ENCODE results near the gene WBP2NL. TPM values are rescaled to one million over a fixed set of nuclear protein-coding genes. Genes with fewer than 3 reads are reported as not detected.

WBP2NL gene
- total RNA-seq, 2 experiments from 2014 or later, result 1.1 to 1.9 TPM

- TF ChIP-seq, protein P1, sequence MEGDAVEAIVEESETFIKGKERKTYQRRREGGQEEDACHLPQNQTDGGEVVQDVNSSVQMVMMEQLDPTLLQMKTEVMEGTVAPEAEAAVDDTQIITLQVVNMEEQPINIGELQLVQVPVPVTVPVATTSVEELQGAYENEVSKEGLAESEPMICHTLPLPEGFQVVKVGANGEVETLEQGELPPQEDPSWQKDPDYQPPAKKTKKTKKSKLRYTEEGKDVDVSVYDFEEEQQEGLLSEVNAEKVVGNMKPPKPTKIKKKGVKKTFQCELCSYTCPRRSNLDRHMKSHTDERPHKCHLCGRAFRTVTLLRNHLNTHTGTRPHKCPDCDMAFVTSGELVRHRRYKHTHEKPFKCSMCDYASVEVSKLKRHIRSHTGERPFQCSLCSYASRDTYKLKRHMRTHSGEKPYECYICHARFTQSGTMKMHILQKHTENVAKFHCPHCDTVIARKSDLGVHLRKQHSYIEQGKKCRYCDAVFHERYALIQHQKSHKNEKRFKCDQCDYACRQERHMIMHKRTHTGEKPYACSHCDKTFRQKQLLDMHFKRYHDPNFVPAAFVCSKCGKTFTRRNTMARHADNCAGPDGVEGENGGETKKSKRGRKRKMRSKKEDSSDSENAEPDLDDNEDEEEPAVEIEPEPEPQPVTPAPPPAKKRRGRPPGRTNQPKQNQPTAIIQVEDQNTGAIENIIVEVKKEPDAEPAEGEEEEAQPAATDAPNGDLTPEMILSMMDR (conservative IDR thresholded peaks at IDR 0.05; ENCODE audit: low read length), result no peak
- TF ChIP-seq EZH2phosphoT487 (IDR thresholded peaks at IDR 0.05; ENCODE audit: borderline replicate concordance, low read depth, low read length), result no peak
- Histone ChIP-seq H3K9me3 (ENCODE audit: low read length) (no peaks in the 10 kb centered on the region), H2AFZ (ENCODE audit: low read length) (no peak overlapping the region), H3K4me2 (ENCODE audit: low read length) (no peak overlapping the region), H3K79me2 (ENCODE audit: insufficient read depth, low read depth, low read length) (no peaks in the 10 kb centered on the region), H4K20me1 (ENCODE audit: insufficient read depth, low read length) (no peaks in the 10 kb centered on the region), H3K4me1 (ENCODE audit: insufficient read depth, low read length, poor library complexity, severe bottlenecking) (no peaks in the 10 kb centered on the region), H3K9me2 (ENCODE audit: insufficient read depth, low read length) (no peaks in the 10 kb centered on the region; the same call in 1 of the 2 replicates), H3K36me3 (ENCODE audit: insufficient read depth, low read length) (no peaks in the 10 kb centered on the region), H3K27ac (ENCODE audit: low read depth, low read length, poor library complexity, severe bottlenecking) (no peak overlapping the region), H3K4me3 (ENCODE audit: low read depth, low read length, poor library complexity, severe bottlenecking) (no peak overlapping the region)
- intact Hi-C loops (cut with micrococcal nuclease; ENCODE audit: unreplicated experiment), result no loop called here
- POLR2A ChIA-PET, result no interaction called here
- CTCF ChIA-PET (ENCODE audit: unreplicated experiment), result no interaction called here
- DNase-seq (ENCODE audit: low spot score), result no peak
- BruUV-seq (replicated peaks), result no TSS peak
Measured at GRCh38 chr22:42035256-42035655, 36.7 kb downstream of the WBP2NL start.

DNA sequence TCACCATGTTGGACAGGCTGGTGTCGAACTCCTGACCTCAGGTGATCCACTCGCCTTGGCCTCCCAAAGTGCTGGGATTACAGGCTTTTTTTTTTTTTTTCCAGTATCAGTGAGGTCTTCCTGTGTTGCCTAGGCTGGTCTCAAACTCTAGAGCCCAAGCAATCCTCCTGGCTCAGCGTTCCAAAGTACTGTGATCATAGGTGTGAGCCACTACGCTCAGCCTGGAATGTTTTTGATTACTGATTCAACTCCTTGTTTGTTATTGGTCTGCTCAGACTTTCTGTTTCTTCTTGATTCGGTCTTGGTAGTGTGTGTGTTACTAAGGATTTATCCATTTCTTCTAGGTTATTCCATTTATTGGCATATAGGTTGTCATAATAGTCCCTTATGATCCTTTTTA is 40.7 kb downstream of the WBP2NL start:
- Histone ChIP-seq H3K4me3 (ENCODE audit: low read depth, low read length, poor library complexity, severe bottlenecking) (no peak overlapping the region), H3K36me3 (ENCODE audit: insufficient read depth, low read length) (no peaks in the 10 kb centered on the region), H3K9me3 (ENCODE audit: low read length) (peaks cover 18% of the 10 kb centered on the region), H3K9me2 (ENCODE audit: insufficient read depth, low read length) (no peaks in the 10 kb centered on the region), H3K79me2 (ENCODE audit: insufficient read depth, low read depth, low read length) (no peaks in the 10 kb centered on the region), H2AFZ (ENCODE audit: low read length) (no peak overlapping the region), H3K4me2 (ENCODE audit: low read length) (no peak overlapping the region), H3K4me1 (ENCODE audit: insufficient read depth, low read length, poor library complexity, severe bottlenecking) (no peaks in the 10 kb centered on the region), H3K27ac (ENCODE audit: low read depth, low read length, poor library complexity, severe bottlenecking) (no peak overlapping the region), H4K20me1 (ENCODE audit: insufficient read depth, low read length) (no peaks in the 10 kb centered on the region)
- BruUV-seq (replicated peaks), result no TSS peak
- no peak for TF ChIP-seq EZH2phosphoT487 (IDR thresholded peaks at IDR 0.05; ENCODE audit: borderline replicate concordance, low read depth, low read length)
- TF ChIP-seq, protein P1 (conservative IDR thresholded peaks at IDR 0.05; ENCODE audit: low read length), result no peak
- CTCF ChIA-PET (ENCODE audit: unreplicated experiment), result no interaction called here
- intact Hi-C loops (cut with micrococcal nuclease; ENCODE audit: unreplicated experiment), result no loop called here
- POLR2A ChIA-PET, result interaction anchor here (0.7 kb wide), 1 partner anchor 40 kb away, joined by 5 read pairs; no protein-coding TSS in a partner anchor
- DNase-seq (ENCODE audit: low spot score), result no peak

GRCh38 chr22:42041784-42042183 is 43.2 kb downstream of the WBP2NL start:
- H3K27ac ChIP-seq (ENCODE audit: low read depth, low read length, poor library complexity, severe bottlenecking), result no peak overlapping the region
- TF ChIP-seq EZH2phosphoT487 (IDR thresholded peaks at IDR 0.05; ENCODE audit: borderline replicate concordance, low read depth, low read length), result no peak
- TF ChIP-seq, protein P1 (conservative IDR thresholded peaks at IDR 0.05; ENCODE audit: low read length), result no peak
- H3K36me3 ChIP-seq (ENCODE audit: insufficient read depth, low read length), result no peaks in the 10 kb centered on the region
- no peak overlapping the region for H2AFZ ChIP-seq (ENCODE audit: low read length)
- no peaks in the 10 kb centered on the region for H4K20me1 ChIP-seq (ENCODE audit: insufficient read depth, low read length)
- intact Hi-C loops (cut with micrococcal nuclease; ENCODE audit: unreplicated experiment), result no loop called here
- H3K9me2 ChIP-seq (ENCODE audit: insufficient read depth, low read length), result no peaks in the 10 kb centered on the region
- CTCF ChIA-PET (ENCODE audit: unreplicated experiment), result no interaction called here
- no peaks in the 10 kb centered on the region for H3K4me1 ChIP-seq (ENCODE audit: insufficient read depth, low read length, poor library complexity, severe bottlenecking)
- no peak overlapping the region for H3K4me3 ChIP-seq (ENCODE audit: low read depth, low read length, poor library complexity, severe bottlenecking)
- no peak overlapping the region for H3K4me2 ChIP-seq (ENCODE audit: low read length)
- POLR2A ChIA-PET, result no interaction called here
- H3K9me3 ChIP-seq (ENCODE audit: low read length), result peaks cover 18% of the 10 kb centered on the region
- DNase-seq (ENCODE audit: low spot score), result no peak
- H3K79me2 ChIP-seq (ENCODE audit: insufficient read depth, low read depth, low read length), result no peaks in the 10 kb centered on the region
- BruUV-seq (replicated peaks), result no TSS peak
